Endothelial cell of umbilical vein (primary cell): ENCODE data around the gene PTGR3. TPM values are rescaled to one million over a fixed set of nuclear protein-coding genes. Genes with fewer than 3 reads are reported as not detected.

Source experiments
- BruUV-seq: library from RNA; stranded (reverse); fragments of 400-500 nt; replicated peaks from 2 replicates; lab custom pipeline; 2021; lab: Mats Ljungman, UMichigan
- CTCF ChIA-PET: fragments of 300-600, 350-600 bp; sonication (Branson Sonifier 250); formaldehyde crosslinking; loops from one replicate; lab custom pipeline; 2021; ENCODE audit warnings: antibody characterized with exemption, inconsistent platforms; lab: Charles Lee
- POLR2A ChIA-PET: fragments of 300-600, 350-600 bp; sonication (Branson Sonifier 250); formaldehyde crosslinking; loops from one replicate; lab custom pipeline; 2021; ENCODE audit warnings: antibody characterized with exemption, inconsistent platforms; lab: Charles Lee
- DNase-seq: peaks from one replicate; pipeline ENCODE4 v3.0.0-alpha.2; 2011; ENCODE audit warnings: low read depth, low spot score
- FAIRE-seq: peaks from 2 replicates; lab custom pipeline; 2011; peaks lifted over from hg19 to GRCh38; lab: Jason Lieb, UNC
- H2AFZ ChIP-seq: 2 replicates; pipeline ENCODE4 v1.6.0; 2012; ENCODE audit warnings: low read depth, low read length, control low read depth, inconsistent platforms
- H3K27ac ChIP-seq: 2 replicates; pipeline ENCODE4 v1.5.1; 2011; ENCODE audit warnings: low read depth, mild to moderate bottlenecking, control low read depth, low read length, moderate library complexity; ENCODE audit not compliant: insufficient read depth
- H3K27me3 ChIP-seq, 2 experiments: 2 replicates each; pipeline versions ENCODE4 v1.6.0 to v1.6.1; 2011; ENCODE audit warnings: low read length in 2 of 2, mixed read lengths in 1 of 2; ENCODE audit not compliant: control insufficient read depth in 2 of 2, insufficient read depth in 2 of 2
- H3K36me3 ChIP-seq, 2 experiments: 2 replicates in 1 of 2; 3 replicates in 1 of 2; pipeline ENCODE4 v1.5.1; 2011; ENCODE audit warnings: low read length in 2 of 2, mild to moderate bottlenecking in 1 of 2, moderate library complexity in 1 of 2; ENCODE audit not compliant: control insufficient read depth in 2 of 2, insufficient read depth in 2 of 2; ENCODE audit errors: extremely low read depth in 1 of 2
- H3K4me1 ChIP-seq: 3 replicates; pipeline ENCODE4 v1.5.1; 2011; ENCODE audit warnings: mild to moderate bottlenecking, low read length; ENCODE audit not compliant: control insufficient read depth, insufficient read depth; ENCODE audit errors: extremely low read depth
- H3K4me2 ChIP-seq: 2 replicates; pipeline ENCODE4 v1.6.1; 2011; ENCODE audit warnings: low read length, control low read depth, mixed read lengths; ENCODE audit not compliant: insufficient read depth
- H3K4me3 ChIP-seq, 3 experiments: fragments of 200-600 bp in 1 of 3; sonication (generic), shearing (Covaris generic) in 1 of 3; replicated peaks in 1 of 3; 2 replicates each; pipeline ENCODE4 v1.5.1; 2011 to 2016; ENCODE audit warnings: control low read depth in 3 of 3, low read length in 3 of 3, mild to moderate bottlenecking in 2 of 3, inconsistent platforms in 1 of 3, low read depth in 1 of 3, moderate library complexity in 1 of 3; ENCODE audit not compliant: insufficient read depth in 1 of 3
- H3K79me2 ChIP-seq: 2 replicates; pipeline ENCODE4 v1.6.0; 2012; ENCODE audit warnings: low read length, inconsistent platforms; ENCODE audit not compliant: control insufficient read depth, insufficient read depth
- H3K9ac ChIP-seq: replicated peaks from 2 replicates; pipeline ENCODE3; 2011; ENCODE audit warnings: low read length, control low read depth; ENCODE audit not compliant: insufficient read depth; ENCODE audit errors: extremely low read depth
- H3K9me1 ChIP-seq: replicated peaks from 3 replicates; pipeline ENCODE4 v1.6.0; 2011; ENCODE audit warnings: mild to moderate bottlenecking, low read length; ENCODE audit not compliant: control insufficient read depth, insufficient read depth; ENCODE audit errors: extremely low read depth
- H3K9me3 ChIP-seq: replicated peaks from 2 replicates; pipeline ENCODE4 v1.5.1; 2012; ENCODE audit warnings: low read length, inconsistent platforms; ENCODE audit not compliant: control insufficient read depth, insufficient read depth
- H4K20me1 ChIP-seq: replicated peaks from 2 replicates; pipeline ENCODE3; 2011; ENCODE audit warnings: mild to moderate bottlenecking, low read length; ENCODE audit not compliant: control insufficient read depth, insufficient read depth; ENCODE audit errors: extremely low read depth
- FOS ChIP-seq: IDR thresholded peaks from 2 replicates; pipeline ENCODE4 v1.6.1; 2011; ENCODE audit warnings: mild to moderate bottlenecking, low read length, moderate library complexity, borderline replicate concordance; ENCODE audit not compliant: insufficient read depth
- GATA2 ChIP-seq: IDR thresholded peaks from 2 replicates; pipeline ENCODE4 v1.7.0; 2011; ENCODE audit warnings: low read depth, mild to moderate bottlenecking, moderate library complexity, mixed read lengths, low read length; ENCODE audit not compliant: insufficient read length, insufficient read depth
- JUN ChIP-seq: IDR thresholded peaks from 2 replicates; pipeline ENCODE4 v1.6.1; 2011; ENCODE audit warnings: borderline replicate concordance, low read depth; ENCODE audit not compliant: insufficient read length, insufficient read depth
- MYC ChIP-seq: IDR thresholded peaks from one replicate; pipeline ENCODE4 v1.6.1; 2011; ENCODE audit warnings: mild to moderate bottlenecking, low read depth, low read length
- POLR2A ChIP-seq: IDR thresholded peaks from 2 replicates; pipeline ENCODE4 v1.6.1; 2012; ENCODE audit warnings: low read depth, mild to moderate bottlenecking, control low read depth, low read length
- POLR2AphosphoS5 ChIP-seq: IDR thresholded peaks from 2 replicates; pipeline ENCODE4 v1.6.1; 2012; ENCODE audit warnings: low read depth, mild to moderate bottlenecking, control low read depth, low read length, moderate library complexity; ENCODE audit not compliant: insufficient read depth
- dilution Hi-C: fragments of 300-500 bp; cut with MboI; formaldehyde crosslinking; loops from one replicate; pipeline ENCODE4 v1.15.0; 2019; ENCODE audit warnings: low sequenced_read_pairs; ENCODE audit not compliant: extremely low pct_ligation_motif_present
- intact Hi-C: fragments of 100-400 bp; cut with micrococcal nuclease; formaldehyde crosslinking; loops from one replicate; pipeline ENCODE4 v1.10.0; 2022
- polyA plus RNA-seq, 4 experiments: library from polyadenylated mRNA; depleted of rRNA in 3 of 4; stranded (reverse) in 3 of 4; unstranded in 1 of 4; fragments of >200 nt; gene quantifications; 2 replicates each; pipeline versions ENCODE4 v1.2.1 to v1.2.3, GENCODE V29; 2011 to 2012; ENCODE audit warnings: missing spikeins in 1 of 4
- total RNA-seq: library from RNA; stranded (reverse); gene quantifications from 2 replicates; pipeline ENCODE4 v1.2.3, GENCODE V29; 2021
- TF ChIP-seq, protein P1 (sequence below): IDR thresholded peaks from 2 replicates; pipeline ENCODE4 v1.6.1; 2011; ENCODE audit not compliant: insufficient read depth, insufficient read length
- TF ChIP-seq, protein P2 (sequence below), 2 donors: IDR thresholded peaks; 1 replicate in 1 of 2; 2 replicates in 1 of 2; pipeline ENCODE4 v1.5.1; 2011; ENCODE audit warnings: low read length in 2 of 2, mild to moderate bottlenecking in 2 of 2, moderate library complexity in 2 of 2, control low read depth in 1 of 2, inconsistent platforms in 1 of 2, low read depth in 1 of 2; ENCODE audit not compliant: insufficient read depth in 1 of 2; ENCODE audit errors: extremely low read depth in 1 of 2

The PTGR3 gene
- total and polyA plus RNA-seq, 2 donors (not counting 3 experiments of a cell fraction or from before 2014, with no cell fraction given) = 13.9 to 21.9 TPM

DNA sequence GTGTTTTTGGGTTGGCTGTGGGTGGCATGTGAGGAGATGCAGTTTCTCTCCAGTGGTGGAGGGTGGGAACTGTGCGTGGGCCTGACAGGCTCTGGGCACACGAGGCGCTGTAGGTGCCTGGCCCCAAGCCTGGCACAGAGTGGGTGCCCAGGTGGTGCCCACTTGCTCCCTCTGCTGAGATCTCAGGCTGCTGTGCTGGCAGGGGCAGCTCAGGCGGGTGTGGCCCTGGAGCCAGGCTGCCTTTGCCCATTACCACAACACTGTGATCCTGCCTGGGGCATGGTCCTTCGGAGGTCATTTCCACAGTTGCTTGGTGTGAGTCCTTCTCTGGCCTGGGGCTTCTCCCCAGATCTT lies 22.1 kb upstream of the PTGR3 start:
- TF ChIP-seq FOS (no peak), GATA2 (no peak), MYC (no peak)
- TF ChIP-seq, protein P1, sequence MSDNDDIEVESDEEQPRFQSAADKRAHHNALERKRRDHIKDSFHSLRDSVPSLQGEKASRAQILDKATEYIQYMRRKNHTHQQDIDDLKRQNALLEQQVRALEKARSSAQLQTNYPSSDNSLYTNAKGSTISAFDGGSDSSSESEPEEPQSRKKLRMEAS = no peak
- intact Hi-C loops (no loop called here), dilution Hi-C loops (no loop called here)
- Histone ChIP-seq H3K9me3 (no peaks in the 10 kb centered on the region), H3K27ac (peak overlapping the region; percentile 66), H3K4me2 (peak overlapping the region; percentile 56), H3K27me3 (no peaks in the 10 kb centered on the region), H3K4me3 (no peak overlapping the region), H3K36me3 (no peaks in the 10 kb centered on the region), H4K20me1 (no peaks in the 10 kb centered on the region), H3K9ac (peak overlapping the region; percentile 21), H2AFZ (no peak overlapping the region), H3K4me1 (peaks cover 43% of the 10 kb centered on the region), H3K79me2 (peaks cover 5% of the 10 kb centered on the region), H3K9me1 (no peaks in the 10 kb centered on the region)
- no TSS peak for BruUV-seq
- FAIRE-seq (no peak), DNase-seq (no peak)
- CTCF ChIA-PET = interaction anchor here (0.9 to 2.4 kb wide), 4 partner anchors 9 to 248 kb away, joined by 3 to 10 read pairs (median 6); no protein-coding TSS in a partner anchor
- POLR2A ChIA-PET = interaction anchor here (1.1 kb wide), 1 partner anchor 10 kb away, joined by 3 read pairs; no protein-coding TSS in a partner anchor

DNA sequence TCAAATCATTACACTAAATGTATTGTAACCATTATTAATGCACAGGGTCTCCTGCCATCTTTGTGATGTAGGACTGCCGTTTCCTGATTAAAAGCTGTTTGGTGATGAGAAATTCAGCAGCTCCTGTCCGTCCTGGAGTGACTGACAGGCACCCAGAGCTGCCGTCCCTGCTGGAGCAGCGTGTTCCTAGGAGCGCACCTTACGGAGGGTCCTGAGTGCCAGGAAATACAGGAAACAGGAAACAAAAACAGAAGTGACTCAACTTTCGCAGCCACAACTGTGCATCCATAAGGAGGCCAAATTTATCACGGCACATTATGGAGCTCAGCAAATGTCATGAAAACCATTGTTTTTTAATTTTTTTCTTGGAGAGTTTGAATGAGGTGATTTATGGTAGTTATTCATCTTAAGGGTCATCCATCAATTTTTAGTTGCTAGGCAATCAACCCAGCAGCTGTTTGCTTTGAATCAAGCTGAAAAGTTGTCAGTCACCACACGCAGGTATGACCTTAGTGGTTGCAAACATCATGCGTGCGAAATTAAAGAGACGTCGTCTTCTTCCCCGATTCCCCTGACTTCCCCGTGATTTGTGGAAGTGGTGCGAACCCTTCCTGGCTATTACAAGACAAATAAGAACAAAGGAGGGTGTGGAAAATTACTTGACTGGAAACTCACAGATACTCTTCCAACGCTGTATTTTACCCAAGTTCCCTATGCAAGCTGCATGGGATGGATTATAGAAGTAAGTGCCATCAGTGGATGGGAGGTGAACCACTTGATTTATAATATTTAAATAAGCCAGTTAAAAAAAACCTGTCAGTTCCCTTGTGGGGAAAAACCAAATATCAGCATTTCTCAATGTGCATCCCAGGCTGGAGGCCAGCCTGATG lies 21.5 kb upstream of the PTGR3 start:
- TF ChIP-seq GATA2 (peak; percentile 7), FOS (peak; percentile 78), JUN (peak; percentile 81), POLR2AphosphoS5 (peak; percentile 84), POLR2A (no peak), MYC (no peak)
- TF ChIP-seq, protein P2, sequence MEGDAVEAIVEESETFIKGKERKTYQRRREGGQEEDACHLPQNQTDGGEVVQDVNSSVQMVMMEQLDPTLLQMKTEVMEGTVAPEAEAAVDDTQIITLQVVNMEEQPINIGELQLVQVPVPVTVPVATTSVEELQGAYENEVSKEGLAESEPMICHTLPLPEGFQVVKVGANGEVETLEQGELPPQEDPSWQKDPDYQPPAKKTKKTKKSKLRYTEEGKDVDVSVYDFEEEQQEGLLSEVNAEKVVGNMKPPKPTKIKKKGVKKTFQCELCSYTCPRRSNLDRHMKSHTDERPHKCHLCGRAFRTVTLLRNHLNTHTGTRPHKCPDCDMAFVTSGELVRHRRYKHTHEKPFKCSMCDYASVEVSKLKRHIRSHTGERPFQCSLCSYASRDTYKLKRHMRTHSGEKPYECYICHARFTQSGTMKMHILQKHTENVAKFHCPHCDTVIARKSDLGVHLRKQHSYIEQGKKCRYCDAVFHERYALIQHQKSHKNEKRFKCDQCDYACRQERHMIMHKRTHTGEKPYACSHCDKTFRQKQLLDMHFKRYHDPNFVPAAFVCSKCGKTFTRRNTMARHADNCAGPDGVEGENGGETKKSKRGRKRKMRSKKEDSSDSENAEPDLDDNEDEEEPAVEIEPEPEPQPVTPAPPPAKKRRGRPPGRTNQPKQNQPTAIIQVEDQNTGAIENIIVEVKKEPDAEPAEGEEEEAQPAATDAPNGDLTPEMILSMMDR (IDR thresholded peaks at IDR 0.05; ENCODE audit: extremely low read depth in 1 of 2, insufficient read depth in 1 of 2, low read depth in 1 of 2, low read length in 2 of 2) = no peak
- TF ChIP-seq, protein P1 = peak; percentile 12
- no peaks in the 10 kb centered on the region for H3K9me3 ChIP-seq
- no TSS peak for BruUV-seq
- DNase-seq (peak; percentile 86), FAIRE-seq (peak; percentile 97)
- peak overlapping the region; percentile 21 for H3K9ac ChIP-seq
- POLR2A ChIA-PET = interaction anchor here (1.1 kb wide), 1 partner anchor 9 kb away, joined by 3 read pairs; no protein-coding TSS in a partner anchor
- H3K36me3 ChIP-seq = peaks cover 0 to 3% of the 10 kb centered on the region in 2 experiments
- H4K20me1 ChIP-seq = no peaks in the 10 kb centered on the region
- CTCF ChIA-PET = interaction anchor here (0.6 to 2.4 kb wide), 15 partner anchors 9 to 578 kb away, joined by 3 to 10 read pairs (median 4); partner anchors contain the start of gene TSHZ1
- H3K27ac ChIP-seq = peak overlapping the region; percentile 66
- peak overlapping the region; percentile 56 for H2AFZ ChIP-seq
- peaks cover 43% of the 10 kb centered on the region for H3K4me1 ChIP-seq
- dilution Hi-C loops = no loop called here
- H3K9me1 ChIP-seq = no peaks in the 10 kb centered on the region
- H3K4me2 ChIP-seq = peak overlapping the region; percentile 56
- H3K27me3 ChIP-seq = no peaks in the 10 kb centered on the region
- peaks cover 6% of the 10 kb centered on the region for H3K79me2 ChIP-seq
- H3K4me3 ChIP-seq = peak overlapping the region in 1 of 3 experiments; percentile 9
- intact Hi-C loops = loop anchor here (1.0 kb wide), 3 partner anchors 17 to 21 kb away; partner anchors contain the start of gene PTGR3
